GM18868 (cell line): Measurements from ENCODE around the gene XAB2.
"Not testable (repeated sequence)": the region's sequence is repeated elsewhere in the genome, so short reads cannot be mapped to it uniquely, and the experiment has no call there.

ENCODE experiments used
- ATAC-seq: cut with Tn5 transposase; IDR thresholded peaks from one replicate; pipeline ENCODE4 v1.9.1; 2021; ENCODE audit warnings: mild to moderate bottlenecking, moderate library complexity; ENCODE audit not compliant: unreplicated experiment

XAB2 gene

GRCh38 chr19:7650148-7650547 lies 20.8 kb upstream of the XAB2 start:
- no peak for ATAC-seq

- no peak for ATAC-seq
These were observed 19.1 kb upstream of the XAB2 start for GRCh38 chr19:7648265-7649014.

- no peak for ATAC-seq
These were observed 17.8 kb upstream of the XAB2 start for GRCh38 chr19:7647156-7647555.

- no peak for ATAC-seq
These were observed 17.0 kb upstream of the XAB2 start for GRCh38 chr19:7646426-7646700.

- no peak for ATAC-seq
These were observed 16.5 kb upstream of the XAB2 start for GRCh38 chr19:7645656-7646425.

GRCh38 chr19:7645163-7645562 lies 15.8 kb upstream of the XAB2 start:
- ATAC-seq = no peak

- no peak for ATAC-seq
These were observed 15.2 kb upstream of the XAB2 start for GRCh38 chr19:7644550-7644877.

GRCh38 chr19:7643629-7644549 lies 14.5 kb upstream of the XAB2 start:
- ATAC-seq = not testable (repeated sequence)

GRCh38 chr19:7643031-7643415 lies 13.7 kb upstream of the XAB2 start:
- no peak for ATAC-seq

GRCh38 chr19:7642295-7643030 lies 13.1 kb upstream of the XAB2 start:
- no peak for ATAC-seq

- no peak for ATAC-seq
These were observed 12.2 kb upstream of the XAB2 start for GRCh38 chr19:7641290-7642276.

- ATAC-seq = no peak
These were observed 11.5 kb upstream of the XAB2 start for GRCh38 chr19:7640803-7641202.

- ATAC-seq = no peak
These were observed 10.6 kb upstream of the XAB2 start for GRCh38 chr19:7639863-7640348.

- ATAC-seq = no peak
These were observed 9.6 kb upstream of the XAB2 start for GRCh38 chr19:7638802-7639465.

- ATAC-seq = no peak
These were observed 8.3 kb upstream of the XAB2 start for GRCh38 chr19:7637374-7638256.

- peak; percentile 66 for ATAC-seq
These were observed 7.5 kb upstream of the XAB2 start, which contains the start of gene STXBP2 for GRCh38 chr19:7636691-7637373. STXBP2 (plus strand) TSS chr19:7637110; CDS start chr19:7637150, 40 bp downstream.

- ATAC-seq = no peak
These were observed 7.0 kb upstream of the XAB2 start for GRCh38 chr19:7636317-7636690.

- ATAC-seq = no peak
These were observed 6.3 kb upstream of the XAB2 start for GRCh38 chr19:7635670-7636069.
